Parietal lobe (tissue), 2 donors: ENCODE data around the gene PIANP. TPM values are rescaled to one million over a fixed set of nuclear protein-coding genes. Genes with fewer than 3 reads are reported as not detected.

Experiments used
- small RNA-seq: library from RNA; depleted of rRNA; stranded (forward); fragments of <200 nt; gene quantifications from one replicate; pipeline ENCODE3, GENCODE V24; 2014; ENCODE audit warnings: low replicate concordance
- total RNA-seq: library from RNA; depleted of rRNA; stranded (reverse); fragments of >200 nt; gene quantifications from one replicate; pipeline ENCODE4 v1.2.3, GENCODE V29; 2014

Gene PIANP
- total RNA-seq, result 4.1 TPM

GRCh38 chr12:6700646-6701051, at the start of gene PIANP:
TSS of gene PIANP (minus strand) at chr12:6700815. CDS start at chr12:6698061, 2,754 bp downstream.

DNA sequence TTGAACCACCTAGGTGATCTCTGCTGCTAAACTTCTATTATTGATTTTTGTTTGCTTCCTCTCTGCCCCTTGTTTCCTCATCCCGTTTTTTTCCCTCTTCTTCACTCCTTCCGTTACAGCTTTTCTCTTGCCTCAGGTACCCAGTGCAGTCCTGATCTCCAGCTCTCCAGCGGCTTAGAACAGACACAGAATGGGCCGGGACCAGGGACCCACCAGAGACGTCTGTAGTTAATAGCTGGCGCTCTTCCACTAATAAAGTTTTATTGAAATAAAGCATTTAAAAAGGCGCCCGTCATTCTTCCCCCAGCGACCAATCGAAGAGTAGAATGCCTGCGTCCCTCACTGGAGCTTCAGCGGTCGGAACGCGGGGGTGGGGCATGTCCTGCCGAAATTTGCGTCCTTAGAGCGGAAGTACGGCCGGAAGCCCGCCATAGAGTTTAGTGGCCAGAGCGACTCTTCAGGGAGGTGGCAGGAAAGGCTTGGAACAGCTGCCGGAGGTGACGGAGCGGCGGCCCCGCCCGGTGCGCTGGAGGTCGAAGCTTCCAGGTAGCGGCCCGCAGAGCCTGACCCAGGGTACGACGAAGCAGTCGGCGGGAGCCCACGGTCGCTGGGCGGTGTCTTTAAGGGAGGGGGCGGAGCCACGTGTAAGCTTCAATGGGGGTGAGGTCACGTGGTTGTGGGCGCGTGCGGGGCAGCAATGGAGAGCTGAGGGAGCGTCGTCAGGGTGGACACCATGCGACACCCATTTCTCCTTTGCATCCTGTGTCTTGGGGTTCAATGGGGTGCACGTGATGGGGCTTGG, 23.2 kb upstream of the PIANP start, which contains the start of gene COPS7A:
Gene COPS7A, plus strand, starts transcription at position 440 of the 802 bp plus-strand sequence. CDS start 611 bp downstream, outside the sequence.

GRCh38 chr12:6688999-6689882, 11.4 kb downstream of the PIANP start, which contains the start of gene ZNF384:
TSS of gene ZNF384 (minus strand) at chr12:6689375. CDS start at chr12:6679520, 9,855 bp downstream.

GRCh38 chr12:6662906-6663742, 37.5 kb downstream of the PIANP start, which contains the start of gene ING4:
TSS of gene ING4 (minus strand) at chr12:6663119. CDS start at chr12:6663101, 18 bp downstream.

DNA sequence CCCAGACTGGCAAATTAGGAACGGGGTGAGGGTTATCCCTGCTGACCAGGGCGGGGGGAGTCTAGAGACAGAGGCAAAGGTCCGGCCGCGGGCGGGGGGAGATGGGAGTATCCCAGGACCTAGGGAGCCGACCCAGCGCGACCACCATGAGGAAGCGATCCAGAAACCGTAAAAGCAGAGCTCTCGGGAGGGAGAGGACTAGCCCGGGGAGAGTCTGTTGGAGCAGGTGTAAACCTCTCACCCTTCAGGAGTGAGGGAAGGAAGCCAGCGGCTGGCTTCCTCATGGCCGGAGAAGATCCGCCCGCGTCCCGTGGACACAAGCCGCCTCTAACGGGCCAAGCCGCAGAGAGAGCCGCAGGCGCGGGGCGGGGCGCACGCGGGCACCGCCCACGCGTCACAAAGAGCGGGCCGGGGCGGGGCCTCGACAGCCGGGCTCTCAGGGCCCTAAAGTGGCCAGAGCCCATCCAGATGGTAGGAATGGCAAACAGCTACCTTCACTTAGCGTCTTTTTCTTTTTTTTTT, 53.5 kb downstream of the PIANP start, which contains the start of gene ACRBP:
Gene ACRBP, minus strand, starts transcription at position 350 of the 522 bp plus-strand sequence. Its CDS starts 66 bp downstream, at position 284.

Small RNAs within 50 kb of the gene (small RNA-seq; reads per million reads assigned to genes)
- gene RNU6-781P, result not detected

Other genes starting within 250 kb of the PIANP start
- gene TAPBPL, start 248.8 kb downstream of the PIANP start, total RNA-seq, result 0.94 TPM
- 5.9 TPM for gene VAMP1, start 230.1 kb downstream of the PIANP start, total RNA-seq
- 33.5 TPM for gene MRPL51, start 207.6 kb downstream of the PIANP start, total RNA-seq
- 19.4 TPM for gene NCAPD2, start 206.7 kb downstream of the PIANP start, total RNA-seq
- 1,745 TPM for gene GAPDH, start 166.3 kb downstream of the PIANP start, total RNA-seq
- 6.6 TPM for gene IFFO1, start 144.8 kb downstream of the PIANP start, total RNA-seq
- gene NOP2, start 132.5 kb downstream of the PIANP start, total RNA-seq, result 18.5 TPM
- 210 TPM for gene CHD4, start 93.4 kb downstream of the PIANP start, total RNA-seq
- gene LPAR5, start 64.9 kb downstream of the PIANP start, total RNA-seq, result 0.94 TPM
- gene ACRBP, start 53.4 kb downstream of the PIANP start, total RNA-seq, result 1.6 TPM
- gene ING4, start 37.7 kb downstream of the PIANP start, total RNA-seq, result 83.6 TPM
- gene ZNF384, start 11.4 kb downstream of the PIANP start, total RNA-seq, result 32.2 TPM
- gene COPS7A, start 23.2 kb upstream of the PIANP start, total RNA-seq, result 39.4 TPM
- gene MLF2, start 52.3 kb upstream of the PIANP start, total RNA-seq, result 110 TPM
- gene PTMS, start 65.5 kb upstream of the PIANP start, total RNA-seq, result 64.5 TPM
- gene LAG3, start 71.7 kb upstream of the PIANP start, total RNA-seq, result not detected
- gene CD4, start 88.7 kb upstream of the PIANP start, total RNA-seq, result 1.9 TPM
- gene GPR162, start 121.0 kb upstream of the PIANP start, total RNA-seq, result 57.0 TPM
- 25.7 TPM for gene P3H3, start 127.6 kb upstream of the PIANP start, total RNA-seq
- 5.9 TPM for gene GNB3, start 140.1 kb upstream of the PIANP start, total RNA-seq
- 4.1 TPM for gene CDCA3, start 150.5 kb upstream of the PIANP start, total RNA-seq
- 64.8 TPM for gene USP5, start 151.3 kb upstream of the PIANP start, total RNA-seq
- 181 TPM for gene TPI1, start 166.7 kb upstream of the PIANP start, total RNA-seq
- gene SPSB2, start 172.5 kb upstream of the PIANP start, total RNA-seq, result 2.8 TPM
- 8.5 TPM for gene LRRC23, start 204.0 kb upstream of the PIANP start, total RNA-seq
- 146 TPM for gene ENO2, start 213.8 kb upstream of the PIANP start, total RNA-seq
- 22.5 TPM for gene ATN1, start 227.1 kb upstream of the PIANP start, total RNA-seq
- not detected for gene RNU7-1, start 243.0 kb upstream of the PIANP start, total RNA-seq
- gene C12orf57, start 243.2 kb upstream of the PIANP start, total RNA-seq, result 295 TPM